T-helper 1 cell treated with Interleukin-12 subunit alpha and Interleukin-12 subunit beta and Interleukin-4 antibody, amounts not matched to agents 30 μg/mL and 1 μg/mL, for 36 hours (primary cell): ENCODE results near the gene CCL4.
"Not testable (repeated sequence)": the region's sequence is repeated elsewhere in the genome, so short reads cannot be mapped to it uniquely, and the experiment has no call there.

Source experiments
- H3K27ac Mint-ChIP-seq: one replicate; pipeline ENCODE4 v1.8.0; 2021; ENCODE audit warnings: mild to moderate bottlenecking, mixed read lengths
- H3K27me3 Mint-ChIP-seq: one replicate; pipeline ENCODE4 v1.8.0; 2021; ENCODE audit warnings: low read depth, mixed read lengths
- H3K36me3 Mint-ChIP-seq: one replicate; pipeline ENCODE4 v1.8.0; 2021; ENCODE audit warnings: low read depth, mixed read lengths
- H3K4me1 Mint-ChIP-seq: one replicate; pipeline ENCODE4 v1.8.0; 2021; ENCODE audit warnings: low read depth, mixed read lengths
- H3K4me3 Mint-ChIP-seq: one replicate; pipeline ENCODE4 v1.8.0; 2021; ENCODE audit warnings: mild to moderate bottlenecking, moderate library complexity, mixed read lengths
- H3K9me3 Mint-ChIP-seq: one replicate; pipeline ENCODE4 v1.8.0; 2021; ENCODE audit warnings: mixed read lengths

The CCL4 gene

GRCh38 chr17:36094746-36095145, 8.9 kb upstream of the CCL4 start:
- H3K36me3 Mint-ChIP-seq, result no peaks in the 10 kb centered on the region

GRCh38 chr17:36095992-36096391, 7.6 kb upstream of the CCL4 start:
- Mint-ChIP-seq H3K36me3 (no peaks in the 10 kb centered on the region), H3K27ac (no peak overlapping the region), H3K4me3 (no peak overlapping the region), H3K27me3 (peaks cover 30% of the 10 kb centered on the region), H3K4me1 (peaks cover 21% of the 10 kb centered on the region), H3K9me3 (no peaks in the 10 kb centered on the region)

More at GRCh38 chr17:36094746-36095145, 8.9 kb upstream of the CCL4 start:
- H3K9me3 Mint-ChIP-seq, result no peaks in the 10 kb centered on the region
- H3K27me3 Mint-ChIP-seq, result peaks cover 29% of the 10 kb centered on the region
- H3K4me1 Mint-ChIP-seq, result peaks cover 30% of the 10 kb centered on the region
- no peak overlapping the region for H3K4me3 Mint-ChIP-seq
- no peak overlapping the region for H3K27ac Mint-ChIP-seq

GRCh38 chr17:36099004-36099403, 4.6 kb upstream of the CCL4 start:
- not testable (repeated sequence) for H3K9me3 Mint-ChIP-seq, H3K4me3 Mint-ChIP-seq, H3K36me3 Mint-ChIP-seq, H3K27ac Mint-ChIP-seq
- peaks cover 12% of the 10 kb centered on the region for H3K4me1 Mint-ChIP-seq
- H3K27me3 Mint-ChIP-seq, result peaks cover 26% of the 10 kb centered on the region

- peak overlapping the region; percentile 43 for H3K4me3 Mint-ChIP-seq
- H3K27me3 Mint-ChIP-seq, result peaks cover 17% of the 10 kb centered on the region
- not testable (repeated sequence) for H3K9me3 Mint-ChIP-seq, H3K4me1 Mint-ChIP-seq, H3K36me3 Mint-ChIP-seq
- peak overlapping the region; percentile 1 for H3K27ac Mint-ChIP-seq
Measured at GRCh38 chr17:36104246-36104645, 619 bp downstream of the CCL4 start.

- no peaks in the 10 kb centered on the region for H3K36me3 Mint-ChIP-seq
- H3K27me3 Mint-ChIP-seq, result peaks cover 13% of the 10 kb centered on the region
- peaks cover 4% of the 10 kb centered on the region for H3K4me1 Mint-ChIP-seq
- H3K9me3 Mint-ChIP-seq, result no peaks in the 10 kb centered on the region
- peak overlapping the region; percentile 1 for H3K27ac Mint-ChIP-seq
- peak overlapping the region; percentile 43 for H3K4me3 Mint-ChIP-seq
Measured at GRCh38 chr17:36104701-36105181, 1.1 kb downstream of the CCL4 start.

GRCh38 chr17:36105781-36106492, 2.3 kb downstream of the CCL4 start:
- H3K27ac Mint-ChIP-seq, result no peak overlapping the region
- H3K4me3 Mint-ChIP-seq, result no peak overlapping the region
- no peaks in the 10 kb centered on the region for H3K36me3 Mint-ChIP-seq
- peaks cover 4% of the 10 kb centered on the region for H3K4me1 Mint-ChIP-seq
- peaks cover 8% of the 10 kb centered on the region for H3K27me3 Mint-ChIP-seq
- H3K9me3 Mint-ChIP-seq, result no peaks in the 10 kb centered on the region

- Mint-ChIP-seq H3K4me3 (no peak overlapping the region), H3K27me3 (peaks cover 8% of the 10 kb centered on the region), H3K36me3 (no peaks in the 10 kb centered on the region), H3K4me1 (peaks cover 4% of the 10 kb centered on the region), H3K9me3 (no peaks in the 10 kb centered on the region), H3K27ac (no peak overlapping the region)
Measured at GRCh38 chr17:36106493-36106835, 2.8 kb downstream of the CCL4 start.

- Mint-ChIP-seq H3K36me3 (no peaks in the 10 kb centered on the region), H3K27me3 (peaks cover 8% of the 10 kb centered on the region), H3K9me3 (peaks cover 5% of the 10 kb centered on the region), H3K4me3 (no peak overlapping the region), H3K27ac (no peak overlapping the region), H3K4me1 (peaks cover 4% of the 10 kb centered on the region)
Measured at GRCh38 chr17:36107660-36108059, 4.0 kb downstream of the CCL4 start.

GRCh38 chr17:36108265-36108664, 4.6 kb downstream of the CCL4 start:
- H3K4me3 Mint-ChIP-seq, H3K27me3 Mint-ChIP-seq, H3K4me1 Mint-ChIP-seq, H3K27ac Mint-ChIP-seq, H3K9me3 Mint-ChIP-seq, H3K36me3 Mint-ChIP-seq: not testable (repeated sequence)

- no peaks in the 10 kb centered on the region for H3K27me3 Mint-ChIP-seq
- no peak overlapping the region for H3K4me3 Mint-ChIP-seq
Measured at GRCh38 chr17:36111068-36111490, 7.5 kb downstream of the CCL4 start.

GRCh38 chr17:36112572-36112971, 8.9 kb downstream of the CCL4 start:
- H3K4me3 Mint-ChIP-seq, result no peak overlapping the region
- H3K9me3 Mint-ChIP-seq, result peaks cover 13% of the 10 kb centered on the region
- no peaks in the 10 kb centered on the region for H3K36me3 Mint-ChIP-seq
- no peaks in the 10 kb centered on the region for H3K27me3 Mint-ChIP-seq
- H3K4me1 Mint-ChIP-seq, result no peaks in the 10 kb centered on the region
- H3K27ac Mint-ChIP-seq, result no peak overlapping the region

More at GRCh38 chr17:36111068-36111490, 7.5 kb downstream of the CCL4 start:
- H3K9me3 Mint-ChIP-seq, result peaks cover 13% of the 10 kb centered on the region
- H3K36me3 Mint-ChIP-seq, result no peaks in the 10 kb centered on the region
- H3K4me1 Mint-ChIP-seq, result no peaks in the 10 kb centered on the region
- H3K27ac Mint-ChIP-seq, result no peak overlapping the region

GRCh38 chr17:36113131-36113530, 9.5 kb downstream of the CCL4 start:
- H3K4me3 Mint-ChIP-seq, H3K36me3 Mint-ChIP-seq, H3K27me3 Mint-ChIP-seq, H3K27ac Mint-ChIP-seq, H3K4me1 Mint-ChIP-seq: not testable (repeated sequence)
- peaks cover 13% of the 10 kb centered on the region for H3K9me3 Mint-ChIP-seq

GRCh38 chr17:36114971-36115648, 11.5 kb downstream of the CCL4 start:
- H3K27ac Mint-ChIP-seq, H3K4me3 Mint-ChIP-seq, H3K27me3 Mint-ChIP-seq, H3K36me3 Mint-ChIP-seq, H3K4me1 Mint-ChIP-seq: not testable (repeated sequence)
- H3K9me3 Mint-ChIP-seq, result peaks cover 13% of the 10 kb centered on the region

- H3K4me3 Mint-ChIP-seq, result not testable (repeated sequence)
Measured at GRCh38 chr17:36115649-36115977, 12.0 kb downstream of the CCL4 start.

GRCh38 chr17:36117505-36118382, 14.1 kb downstream of the CCL4 start:
- Mint-ChIP-seq H3K4me3 (no peak overlapping the region), H3K27ac (peak overlapping the region; percentile 46), H3K27me3 (peaks cover 4% of the 10 kb centered on the region), H3K36me3 (no peaks in the 10 kb centered on the region), H3K4me1 (no peaks in the 10 kb centered on the region), H3K9me3 (peaks cover 8% of the 10 kb centered on the region)

More at GRCh38 chr17:36115649-36115977, 12.0 kb downstream of the CCL4 start:
- not testable (repeated sequence) for H3K36me3 Mint-ChIP-seq, H3K4me1 Mint-ChIP-seq, H3K27me3 Mint-ChIP-seq, H3K27ac Mint-ChIP-seq
- peaks cover 13% of the 10 kb centered on the region for H3K9me3 Mint-ChIP-seq
